Measurements from ENCODE around the gene RCOR1.

Gene RCOR1

DNA sequence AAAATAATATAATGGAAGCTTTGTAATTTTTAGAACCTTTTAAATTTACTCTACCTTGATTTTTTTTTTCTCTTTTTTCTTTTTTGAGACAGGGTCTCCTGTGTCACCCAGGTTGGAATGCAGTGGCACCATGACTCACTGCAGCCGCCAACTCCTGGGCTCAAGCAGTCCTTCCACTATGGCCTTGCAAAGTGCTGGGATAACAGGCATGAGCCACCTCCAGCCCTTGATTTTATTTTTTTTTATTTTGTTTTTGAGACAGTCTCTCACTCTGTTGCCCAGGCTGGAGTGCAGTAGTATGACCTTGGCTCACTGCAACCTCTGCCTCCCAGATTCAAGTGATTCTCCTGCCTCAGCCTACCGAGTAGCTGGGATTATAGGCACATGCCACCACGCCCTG is 119.5 kb downstream of the RCOR1 start:
- no peaks in the 10 kb centered on the region for H4K20me1 ChIP-seq (ENCODE audit: insufficient read depth, low read length)
- H3K27me3 ChIP-seq (ENCODE audit: insufficient read depth, low read length), result no peaks in the 10 kb centered on the region
- peaks cover 4% of the 10 kb centered on the region; the same call in 1 of the 2 replicates for H3K36me3 ChIP-seq (ENCODE audit: insufficient read depth, low read length)
- H3K79me2 ChIP-seq (ENCODE audit: insufficient read depth, low read length), result no peaks in the 10 kb centered on the region
- no peak overlapping the region for H3K27ac ChIP-seq (ENCODE audit: low read depth, low read length, poor library complexity, severe bottlenecking)
- no peaks in the 10 kb centered on the region for H3F3A ChIP-seq (ENCODE audit: insufficient read depth, low read length)
- TF ChIP-seq, protein P1, sequence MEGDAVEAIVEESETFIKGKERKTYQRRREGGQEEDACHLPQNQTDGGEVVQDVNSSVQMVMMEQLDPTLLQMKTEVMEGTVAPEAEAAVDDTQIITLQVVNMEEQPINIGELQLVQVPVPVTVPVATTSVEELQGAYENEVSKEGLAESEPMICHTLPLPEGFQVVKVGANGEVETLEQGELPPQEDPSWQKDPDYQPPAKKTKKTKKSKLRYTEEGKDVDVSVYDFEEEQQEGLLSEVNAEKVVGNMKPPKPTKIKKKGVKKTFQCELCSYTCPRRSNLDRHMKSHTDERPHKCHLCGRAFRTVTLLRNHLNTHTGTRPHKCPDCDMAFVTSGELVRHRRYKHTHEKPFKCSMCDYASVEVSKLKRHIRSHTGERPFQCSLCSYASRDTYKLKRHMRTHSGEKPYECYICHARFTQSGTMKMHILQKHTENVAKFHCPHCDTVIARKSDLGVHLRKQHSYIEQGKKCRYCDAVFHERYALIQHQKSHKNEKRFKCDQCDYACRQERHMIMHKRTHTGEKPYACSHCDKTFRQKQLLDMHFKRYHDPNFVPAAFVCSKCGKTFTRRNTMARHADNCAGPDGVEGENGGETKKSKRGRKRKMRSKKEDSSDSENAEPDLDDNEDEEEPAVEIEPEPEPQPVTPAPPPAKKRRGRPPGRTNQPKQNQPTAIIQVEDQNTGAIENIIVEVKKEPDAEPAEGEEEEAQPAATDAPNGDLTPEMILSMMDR (IDR thresholded peaks at IDR 0.05; ENCODE audit: low read length), result no peak
- H2AFZ ChIP-seq (ENCODE audit: low read length), result no peak overlapping the region
- no peak overlapping the region for H3K4me3 ChIP-seq (ENCODE audit: low read depth, low read length, poor library complexity, severe bottlenecking)
- H3K9me2 ChIP-seq (ENCODE audit: low read depth, low read length), result no peaks in the 10 kb centered on the region
- no peak overlapping the region for H3K4me2 ChIP-seq (ENCODE audit: low read length)
- no peak overlapping the region for H3K9ac ChIP-seq (ENCODE audit: low read length)
- no peaks in the 10 kb centered on the region for H3K9me3 ChIP-seq (ENCODE audit: low read length)
- peaks cover 3% of the 10 kb centered on the region for H3K4me1 ChIP-seq (ENCODE audit: insufficient read depth, low read length, severe bottlenecking)

DNA sequence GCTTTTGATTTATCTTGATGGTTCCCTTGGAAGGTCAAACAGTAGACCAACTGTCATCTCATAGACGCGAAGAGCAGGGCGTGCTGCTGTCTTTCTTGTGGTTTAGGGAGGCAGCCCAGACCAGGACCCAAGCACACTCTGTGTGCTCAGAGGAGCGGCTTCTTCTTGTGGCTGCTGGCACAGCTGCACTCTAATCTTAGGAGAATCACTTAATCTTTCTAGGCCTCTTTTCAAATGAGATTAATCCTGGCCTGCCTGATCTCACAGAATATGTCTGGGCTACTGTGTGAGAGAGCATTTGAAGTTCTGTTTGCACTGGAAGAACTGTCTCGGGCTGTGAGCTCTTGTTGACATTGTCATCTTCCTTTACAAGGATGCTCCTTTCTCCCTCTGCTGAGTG is 124.8 kb downstream of the RCOR1 start:
- TF ChIP-seq, protein P1 (IDR thresholded peaks at IDR 0.05; ENCODE audit: low read length), result no peak
- no peak for TF ChIP-seq EZH2 (IDR thresholded peaks at IDR 0.05; ENCODE audit: borderline replicate concordance, low read length)
- Histone ChIP-seq H3K27ac (ENCODE audit: low read depth, low read length, poor library complexity, severe bottlenecking) (peak overlapping the region; percentile 25), H3K9me2 (ENCODE audit: low read depth, low read length) (no peaks in the 10 kb centered on the region), H4K20me1 (ENCODE audit: insufficient read depth, low read length) (no peaks in the 10 kb centered on the region), H3K4me3 (ENCODE audit: low read depth, low read length, poor library complexity, severe bottlenecking) (no peak overlapping the region), H3K9me3 (ENCODE audit: low read length) (no peaks in the 10 kb centered on the region), H3K4me1 (ENCODE audit: insufficient read depth, low read length, severe bottlenecking) (peaks cover 10% of the 10 kb centered on the region), H2AFZ (ENCODE audit: low read length) (no peak overlapping the region), H3F3A (ENCODE audit: insufficient read depth, low read length) (no peaks in the 10 kb centered on the region), H3K27me3 (ENCODE audit: insufficient read depth, low read length) (no peaks in the 10 kb centered on the region), H3K9ac (ENCODE audit: low read length) (no peak overlapping the region), H3K36me3 (ENCODE audit: insufficient read depth, low read length) (peaks cover 20% of the 10 kb centered on the region; the same call in 1 of the 2 replicates), H3K79me2 (ENCODE audit: insufficient read depth, low read length) (no peaks in the 10 kb centered on the region), H3K4me2 (ENCODE audit: low read length) (no peak overlapping the region)

DNA sequence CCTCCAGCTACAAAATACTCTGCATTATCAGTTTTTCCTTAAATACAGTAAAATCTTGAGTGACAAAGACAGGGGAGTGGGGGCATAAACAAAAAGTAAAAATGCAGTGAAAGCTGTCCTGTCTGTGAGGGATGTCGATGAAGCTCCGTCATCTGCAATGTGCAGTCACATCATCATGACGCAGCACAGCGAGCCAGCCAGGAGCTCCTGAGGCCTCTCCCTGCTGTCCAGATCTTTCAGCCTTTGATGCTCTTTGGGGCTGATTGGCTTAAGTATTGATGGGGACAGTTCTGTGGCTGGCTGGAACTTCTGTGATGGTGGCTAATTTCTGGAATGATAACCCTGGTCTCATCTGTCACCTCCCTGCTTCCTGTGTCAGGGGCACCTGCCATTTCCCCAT is 130.2 kb downstream of the RCOR1 start:
- H3K9me2 ChIP-seq (ENCODE audit: low read depth, low read length), result no peaks in the 10 kb centered on the region

More for the DNA sequence above, 130.2 kb downstream of the RCOR1 start:
- Histone ChIP-seq H3K4me3 (ENCODE audit: low read depth, low read length, poor library complexity, severe bottlenecking) (no peak overlapping the region), H3K9ac (ENCODE audit: low read length) (no peak overlapping the region), H3K36me3 (ENCODE audit: insufficient read depth, low read length) (peaks cover 36% of the 10 kb centered on the region; the same call in 1 of the 2 replicates), H3K79me2 (ENCODE audit: insufficient read depth, low read length) (no peaks in the 10 kb centered on the region), H3K4me2 (ENCODE audit: low read length) (no peak overlapping the region), H3K9me3 (ENCODE audit: low read length) (no peaks in the 10 kb centered on the region), H3K27me3 (ENCODE audit: insufficient read depth, low read length) (no peaks in the 10 kb centered on the region), H3F3A (ENCODE audit: insufficient read depth, low read length) (no peaks in the 10 kb centered on the region), H4K20me1 (ENCODE audit: insufficient read depth, low read length) (no peaks in the 10 kb centered on the region), H3K27ac (ENCODE audit: low read depth, low read length, poor library complexity, severe bottlenecking) (no peak overlapping the region), H3K4me1 (ENCODE audit: insufficient read depth, low read length, severe bottlenecking) (no peaks in the 10 kb centered on the region), H2AFZ (ENCODE audit: low read length) (no peak overlapping the region)
- TF ChIP-seq EZH2 (IDR thresholded peaks at IDR 0.05; ENCODE audit: borderline replicate concordance, low read length), result no peak
- TF ChIP-seq, protein P1 (IDR thresholded peaks at IDR 0.05; ENCODE audit: low read length), result no peak

Measured in OCI-LY1 (cell line).